Activated T-cell treated with anti-CD3 and anti-CD28 coated beads for 24 hours (primary cell): ENCODE measurements around the gene IL6R.

Source experiments
- DNase-seq: peaks from one replicate; pipeline ENCODE4 v3.0.0-alpha.2; 2020; ENCODE audit warnings: low read depth

IL6R gene

DNA sequence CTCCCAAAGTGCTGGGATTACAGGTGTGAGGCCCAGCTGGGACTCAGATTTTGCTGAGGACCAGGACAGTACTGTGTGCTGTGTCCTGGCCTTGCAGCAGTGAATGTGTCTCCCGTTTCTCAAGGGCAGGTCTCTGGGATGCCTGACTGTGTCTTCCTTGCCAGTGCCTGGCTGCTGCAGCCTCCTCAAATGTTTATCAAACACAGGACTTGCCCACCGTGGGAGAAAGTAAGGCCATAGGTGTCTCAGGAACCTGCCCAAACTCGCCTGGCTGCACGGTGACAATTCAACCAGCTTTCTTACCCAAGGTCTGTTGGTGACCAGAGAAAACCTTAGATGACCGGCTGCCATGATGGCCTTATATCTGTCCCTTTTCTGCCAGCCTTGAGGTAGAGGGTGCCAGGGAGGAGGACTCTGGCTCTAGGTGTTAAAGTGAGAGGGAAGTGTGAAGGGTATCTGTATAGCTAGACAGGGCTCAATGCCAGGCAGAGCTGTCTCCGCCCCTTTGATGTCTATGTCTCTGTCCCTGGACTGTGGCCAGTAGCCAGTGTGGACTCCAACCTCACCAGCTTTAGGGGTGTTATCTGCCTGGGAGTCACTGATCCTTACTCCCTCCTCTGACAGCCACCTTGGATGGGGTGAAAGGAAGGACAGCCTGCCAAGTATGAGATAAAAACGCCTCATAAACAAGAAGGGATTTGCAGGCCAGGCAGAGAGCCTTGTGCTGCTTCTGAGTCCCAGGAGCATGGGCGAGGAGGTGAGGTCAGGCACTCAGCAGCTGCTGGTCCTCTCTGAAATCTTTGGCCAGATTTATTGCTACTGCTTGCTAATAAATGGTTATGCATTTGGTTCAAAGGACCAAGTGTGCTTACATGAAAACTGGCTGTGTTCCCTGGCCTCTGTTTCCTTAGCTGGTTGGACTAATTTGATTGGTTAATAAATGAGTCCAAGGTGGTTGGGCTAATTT, 22.3 kb downstream of the IL6R start:
- no peak for DNase-seq

DNA sequence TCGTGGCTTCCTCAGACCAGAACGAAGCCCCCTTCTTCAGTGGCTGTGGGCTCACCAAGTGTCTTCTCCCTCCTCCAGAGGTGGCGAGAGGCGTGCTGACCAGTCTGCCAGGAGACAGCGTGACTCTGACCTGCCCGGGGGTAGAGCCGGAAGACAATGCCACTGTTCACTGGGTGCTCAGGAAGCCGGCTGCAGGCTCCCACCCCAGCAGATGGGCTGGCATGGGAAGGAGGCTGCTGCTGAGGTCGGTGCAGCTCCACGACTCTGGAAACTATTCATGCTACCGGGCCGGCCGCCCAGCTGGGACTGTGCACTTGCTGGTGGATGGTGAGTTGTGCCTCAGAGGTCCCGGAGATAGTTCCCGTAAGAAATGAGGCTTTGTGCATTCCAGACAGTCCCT, 24.0 kb downstream of the IL6R start:
- DNase-seq, result no peak

DNA sequence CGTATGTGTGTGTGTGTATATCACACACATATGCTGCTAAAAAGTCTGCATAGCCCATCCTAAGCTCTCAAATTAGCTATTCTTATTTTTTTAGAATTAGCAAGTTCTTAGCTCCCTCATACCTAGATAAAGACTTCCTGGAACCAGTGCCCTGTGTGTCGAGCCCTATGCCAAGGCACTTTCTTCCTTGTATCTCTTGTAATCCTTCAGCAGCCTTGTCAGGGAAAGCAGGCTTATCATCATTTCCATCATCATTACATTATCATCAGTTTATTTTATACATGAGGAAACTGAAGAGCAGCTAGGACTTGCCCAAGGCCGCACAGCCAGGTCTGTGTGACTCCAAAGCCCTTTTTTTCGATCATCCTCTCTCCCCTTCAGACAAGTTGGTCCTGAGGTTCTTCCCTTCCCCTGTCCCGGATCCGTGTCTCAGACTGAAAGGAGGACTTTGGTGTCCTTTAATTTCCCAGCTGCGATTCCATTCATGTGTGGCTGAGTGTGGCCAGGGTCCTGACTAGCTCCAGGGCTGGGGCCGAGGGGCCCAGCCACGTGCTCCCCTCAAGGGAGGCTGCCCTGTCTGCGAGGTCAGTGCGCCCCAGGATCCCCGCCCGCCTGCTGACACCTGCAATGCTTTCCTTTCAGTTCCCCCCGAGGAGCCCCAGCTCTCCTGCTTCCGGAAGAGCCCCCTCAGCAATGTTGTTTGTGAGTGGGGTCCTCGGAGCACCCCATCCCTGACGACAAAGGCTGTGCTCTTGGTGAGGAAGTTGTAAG, 24.9 kb downstream of the IL6R start:
- DNase-seq, result no peak

DNA sequence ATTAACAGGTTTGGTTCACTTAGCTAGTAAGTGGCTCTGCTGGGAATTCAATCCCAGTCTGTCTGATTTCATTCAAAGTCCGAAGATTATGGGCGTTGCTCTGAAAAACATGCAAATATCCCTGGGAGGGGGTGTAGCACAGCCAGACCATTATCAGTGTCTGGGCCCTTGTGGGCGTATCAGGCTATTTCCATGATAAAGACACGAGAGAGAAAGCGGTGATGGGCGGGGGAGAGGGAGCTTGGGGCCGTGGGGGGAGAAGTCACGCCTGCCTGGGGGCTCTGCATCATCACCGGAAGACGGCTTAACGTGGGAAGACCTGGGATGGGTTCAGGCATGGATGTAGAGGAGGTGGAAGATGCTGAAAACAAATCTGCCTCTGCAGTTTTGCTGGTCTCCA, 25.8 kb downstream of the IL6R start:
- no peak for DNase-seq

DNA sequence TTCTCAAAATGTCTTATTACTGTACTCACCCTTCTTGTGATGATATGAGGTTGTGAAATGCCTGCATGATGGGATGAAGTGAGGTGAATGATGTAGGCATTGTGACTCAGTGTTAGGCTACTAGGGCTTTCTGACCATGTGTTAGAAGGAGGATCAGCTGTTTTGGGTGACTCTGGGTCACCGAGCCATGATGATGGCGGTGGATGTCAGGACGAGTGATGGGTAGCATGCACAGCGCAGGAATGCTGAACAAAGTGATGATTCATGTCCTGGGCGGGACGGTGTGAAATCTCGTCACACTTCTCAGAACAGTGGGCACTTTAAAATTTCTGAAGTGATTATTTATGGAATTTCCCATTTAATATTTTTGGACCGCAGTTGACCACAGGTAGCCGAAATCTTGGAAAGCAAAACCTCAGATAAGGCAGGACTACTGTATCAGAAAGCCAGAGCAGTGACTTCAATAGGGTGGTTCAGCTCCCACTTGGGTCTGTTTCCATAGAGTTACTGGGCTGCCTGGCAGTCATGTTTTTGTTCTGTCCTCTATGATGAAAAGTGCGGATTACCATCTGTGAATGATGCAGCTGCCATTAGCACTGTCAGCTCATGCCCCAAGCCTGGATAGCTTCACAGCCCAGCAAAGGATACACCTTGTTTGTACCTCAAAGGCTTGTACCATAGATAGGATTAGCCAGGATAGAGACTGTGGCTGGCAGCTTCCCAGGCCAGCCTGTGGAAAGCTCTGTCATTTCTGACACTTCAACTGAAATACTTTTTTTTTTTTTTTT, 26.6 kb downstream of the IL6R start:
- no peak for DNase-seq

DNA sequence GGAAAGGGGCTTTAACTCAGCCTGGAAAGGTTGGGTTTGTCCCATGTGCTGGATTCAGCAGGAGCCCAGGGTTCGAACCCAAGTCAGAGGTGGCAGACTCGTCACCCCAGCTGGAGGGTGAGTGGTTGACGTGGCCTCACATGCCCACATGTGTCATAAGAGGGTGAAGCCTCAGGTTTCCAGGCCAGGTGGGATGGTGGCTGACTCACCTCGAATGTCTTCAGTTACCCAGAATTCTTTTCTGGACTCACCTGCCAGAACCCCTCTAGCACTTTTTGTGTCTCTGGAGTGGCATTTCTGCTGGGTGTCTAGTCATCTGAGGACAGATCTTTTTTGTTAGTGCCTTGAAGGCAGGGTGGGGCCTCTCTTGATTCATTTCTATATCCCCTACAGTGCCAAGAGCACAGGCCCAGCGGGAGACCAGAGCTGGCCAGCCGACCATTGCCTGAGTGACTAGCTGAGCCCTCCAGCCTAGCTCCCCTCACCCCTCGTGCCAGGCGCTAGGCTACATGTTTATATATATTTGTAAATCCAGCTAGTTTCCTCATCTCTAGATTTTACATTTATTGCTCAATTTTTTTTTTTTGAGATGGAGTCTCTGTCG, 28.1 kb downstream of the IL6R start:
- no peak for DNase-seq

DNA sequence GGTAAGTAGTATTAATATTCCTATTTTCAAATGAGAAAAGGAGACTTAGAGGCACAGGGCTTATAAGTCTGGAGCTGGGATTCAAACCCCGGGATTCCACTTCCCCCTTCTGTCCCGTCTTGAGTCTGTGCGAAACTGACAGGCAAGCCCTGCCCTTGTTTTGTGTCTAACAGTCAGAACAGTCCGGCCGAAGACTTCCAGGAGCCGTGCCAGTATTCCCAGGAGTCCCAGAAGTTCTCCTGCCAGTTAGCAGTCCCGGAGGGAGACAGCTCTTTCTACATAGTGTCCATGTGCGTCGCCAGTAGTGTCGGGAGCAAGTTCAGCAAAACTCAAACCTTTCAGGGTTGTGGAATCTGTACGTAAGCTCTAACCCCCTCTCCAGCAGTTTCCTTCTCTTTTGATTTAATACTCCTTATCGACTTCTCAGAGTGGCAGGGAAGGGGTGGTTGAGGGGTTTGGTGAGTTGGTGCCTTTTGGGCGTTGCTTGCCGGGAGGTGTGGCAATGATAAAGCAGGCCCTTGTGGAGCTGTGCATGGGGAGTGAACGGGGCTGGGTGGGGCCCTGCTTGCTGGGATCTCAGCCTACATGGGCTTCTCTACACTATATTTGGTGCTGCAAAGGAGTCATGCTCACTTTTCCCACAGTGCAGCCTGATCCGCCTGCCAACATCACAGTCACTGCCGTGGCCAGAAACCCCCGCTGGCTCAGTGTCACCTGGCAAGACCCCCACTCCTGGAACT, 29.4 kb downstream of the IL6R start:
- DNase-seq, result no peak

DNA sequence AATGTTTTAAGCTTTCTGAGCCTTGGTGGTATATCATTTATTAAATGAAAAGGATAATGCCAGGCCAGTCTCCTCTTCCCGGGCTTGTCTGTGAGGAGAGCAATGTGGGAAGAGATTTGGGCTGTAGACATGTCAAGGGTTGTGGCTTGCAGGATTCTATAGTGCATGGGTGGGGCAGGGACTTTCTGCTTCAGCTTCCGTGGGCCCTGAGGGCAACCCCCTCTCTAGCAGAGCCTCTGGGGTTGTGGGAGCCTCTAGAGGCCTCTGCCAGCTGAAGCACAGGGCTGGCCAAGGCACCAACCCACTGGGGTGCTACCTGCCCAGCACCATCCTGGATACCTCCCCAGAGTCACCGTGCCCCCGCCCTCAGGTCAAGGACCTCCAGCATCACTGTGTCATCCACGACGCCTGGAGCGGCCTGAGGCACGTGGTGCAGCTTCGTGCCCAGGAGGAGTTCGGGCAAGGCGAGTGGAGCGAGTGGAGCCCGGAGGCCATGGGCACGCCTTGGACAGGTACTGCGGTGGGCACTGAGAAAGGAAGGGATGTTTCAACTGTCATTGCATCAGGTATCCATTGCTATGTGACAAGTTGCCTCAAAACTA, 30.6 kb downstream of the IL6R start:
- DNase-seq, result no peak

DNA sequence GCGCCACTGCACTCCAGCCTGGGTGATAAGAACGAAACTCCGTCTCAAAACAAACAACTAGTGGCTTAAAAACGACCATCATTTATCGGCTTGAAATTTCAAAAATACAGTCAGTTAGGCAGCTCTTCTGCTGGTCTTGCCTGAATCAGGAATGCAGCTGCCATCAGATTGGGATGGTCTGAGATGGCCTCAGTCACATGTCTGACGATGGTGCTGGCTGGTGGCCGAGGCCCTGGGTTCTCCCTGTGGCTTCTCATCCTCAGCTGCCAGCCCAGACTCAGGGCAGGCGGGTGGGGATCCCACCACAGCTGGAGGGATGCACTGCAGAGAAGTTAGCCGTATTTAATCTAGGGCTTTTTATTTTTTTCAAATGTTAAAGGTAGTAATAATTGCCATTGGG, 31.3 kb downstream of the IL6R start:
- DNase-seq, result no peak

DNA sequence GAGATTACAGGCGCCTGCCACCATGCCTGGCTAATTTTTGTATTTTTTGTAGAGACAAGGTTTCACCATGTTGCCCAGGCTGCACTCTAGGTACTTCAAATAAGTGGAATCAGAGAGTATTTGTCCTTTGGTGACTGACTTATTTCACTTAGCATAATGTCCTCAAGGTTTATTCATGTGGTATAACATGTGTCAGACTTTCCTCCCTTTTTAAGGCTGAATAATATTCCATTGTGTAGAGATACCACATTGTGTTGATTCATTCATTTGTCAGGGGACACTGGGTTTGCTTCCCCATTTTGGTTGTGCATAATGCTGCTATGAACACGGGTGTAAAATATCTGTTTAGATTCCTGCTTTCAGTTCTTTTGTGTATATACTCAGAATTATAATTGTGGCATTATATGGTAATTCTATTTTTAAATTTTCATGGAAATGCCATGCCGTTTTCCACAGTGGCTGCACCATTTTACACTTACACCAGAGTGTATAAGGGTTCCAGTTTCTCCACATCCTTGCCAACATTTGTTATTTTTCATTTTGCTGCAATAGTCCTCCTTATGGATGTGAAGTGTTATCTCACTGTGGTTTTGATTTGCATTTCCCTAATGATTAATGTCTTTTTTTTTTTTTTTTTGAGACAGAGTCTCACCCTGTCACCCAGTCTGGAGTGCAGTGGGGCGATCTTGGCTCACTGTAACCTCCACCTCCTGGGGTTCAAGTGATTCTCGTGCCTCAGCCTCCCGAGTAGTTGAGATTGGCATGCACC, 35.1 kb downstream of the IL6R start:
- no peak for DNase-seq

DNA sequence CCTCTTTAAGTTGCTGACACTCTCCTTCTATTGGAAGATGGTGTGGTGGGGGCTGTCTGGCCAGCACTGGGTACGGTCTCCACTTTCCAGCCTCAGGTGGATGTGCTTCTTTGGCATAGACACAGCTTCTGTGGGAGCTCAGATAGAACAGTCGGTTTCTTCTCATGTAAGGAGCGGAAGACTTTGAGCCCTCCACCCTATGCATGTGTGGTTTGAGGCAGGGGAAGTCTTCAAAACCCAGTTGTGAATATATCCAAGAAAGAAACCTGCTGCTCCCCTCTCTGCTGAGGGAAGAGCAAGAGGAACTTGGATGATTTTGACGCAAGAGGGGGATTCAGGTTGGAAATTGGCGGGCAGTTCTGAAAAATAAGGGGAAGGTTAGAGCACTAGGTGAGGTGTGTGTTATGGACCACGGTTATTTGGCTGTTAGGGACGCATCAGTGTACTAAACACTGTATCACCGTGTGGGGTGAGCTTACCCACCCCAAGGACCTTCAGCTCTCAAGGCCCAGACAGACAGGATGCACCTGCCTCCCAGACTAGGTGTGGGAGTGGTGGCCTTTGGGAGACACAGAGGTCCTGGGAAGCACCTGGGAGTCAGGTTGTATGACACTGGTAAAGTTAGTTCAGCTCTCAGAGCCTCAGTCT, 36.2 kb downstream of the IL6R start:
- DNase-seq, result no peak

DNA sequence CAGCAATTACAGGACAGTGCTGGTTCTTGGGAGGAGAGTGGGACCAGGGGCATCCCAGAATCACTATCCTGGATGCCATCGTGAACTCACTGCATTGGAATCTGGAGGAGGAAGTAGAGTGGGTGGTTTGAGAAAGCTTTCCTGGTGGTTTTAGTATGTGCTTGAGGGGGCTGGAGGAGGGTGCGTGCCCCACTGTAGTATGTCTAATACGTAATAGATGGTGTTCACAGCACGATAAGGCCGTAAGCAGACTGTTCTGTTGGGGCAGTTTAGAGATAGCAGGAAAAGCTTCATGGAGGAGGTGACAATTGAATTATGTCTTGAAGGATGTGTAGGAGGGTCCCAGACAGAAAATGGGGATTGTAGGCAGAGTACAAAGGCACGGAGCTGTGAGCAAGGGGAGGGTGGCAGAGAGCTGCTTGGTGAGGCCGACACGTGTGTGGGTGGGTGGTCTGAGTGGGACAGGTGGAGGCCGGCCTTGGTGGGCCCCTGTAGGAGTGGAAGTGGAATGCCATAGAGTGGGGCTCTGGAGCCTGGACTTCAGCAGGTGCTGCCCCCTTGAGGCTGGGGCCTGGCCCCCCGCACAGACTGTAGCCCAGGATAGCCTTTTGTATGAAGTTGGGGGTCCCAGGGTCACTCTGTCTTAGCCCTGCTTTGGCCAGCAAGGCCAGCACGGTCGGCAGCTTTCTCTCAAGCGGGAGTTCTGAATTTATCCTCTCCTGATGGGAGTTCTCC, 37.0 kb downstream of the IL6R start:
- DNase-seq, result no peak

DNA sequence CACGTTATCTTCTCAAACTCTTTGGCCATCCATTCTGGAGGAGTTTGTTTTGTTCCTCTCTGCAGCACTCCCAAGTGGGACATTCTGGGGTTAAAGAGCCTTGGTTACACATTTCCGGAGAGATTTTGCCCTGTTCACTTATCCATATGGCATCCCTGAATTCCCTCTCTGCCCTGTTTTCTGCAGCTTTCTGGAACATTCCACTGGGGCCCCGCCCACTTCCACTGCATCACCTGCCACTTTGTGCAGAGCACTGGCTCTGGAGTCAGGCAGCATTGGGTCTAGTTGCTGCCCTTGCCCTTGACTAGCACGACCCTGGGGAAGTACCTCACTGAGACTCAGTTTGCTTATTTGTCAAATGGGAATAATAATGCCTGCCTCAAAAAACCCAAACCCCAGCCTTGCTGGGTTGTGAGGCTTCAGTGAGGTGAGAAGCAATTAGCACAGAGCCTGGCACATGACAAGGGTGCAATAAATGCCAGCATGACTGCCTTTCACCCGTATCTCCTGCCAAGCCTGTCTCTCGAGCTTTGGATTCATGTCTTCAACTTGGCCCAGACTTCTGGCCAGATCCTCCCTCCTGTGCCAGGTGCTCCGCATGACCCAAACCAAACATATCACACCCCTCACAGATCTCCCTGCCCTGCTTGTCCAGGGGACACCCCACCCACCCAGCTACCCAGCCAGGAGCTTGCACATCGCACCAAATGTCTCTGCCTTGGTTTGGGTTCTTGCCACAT, 38.3 kb downstream of the IL6R start:
- DNase-seq, result no peak

DNA sequence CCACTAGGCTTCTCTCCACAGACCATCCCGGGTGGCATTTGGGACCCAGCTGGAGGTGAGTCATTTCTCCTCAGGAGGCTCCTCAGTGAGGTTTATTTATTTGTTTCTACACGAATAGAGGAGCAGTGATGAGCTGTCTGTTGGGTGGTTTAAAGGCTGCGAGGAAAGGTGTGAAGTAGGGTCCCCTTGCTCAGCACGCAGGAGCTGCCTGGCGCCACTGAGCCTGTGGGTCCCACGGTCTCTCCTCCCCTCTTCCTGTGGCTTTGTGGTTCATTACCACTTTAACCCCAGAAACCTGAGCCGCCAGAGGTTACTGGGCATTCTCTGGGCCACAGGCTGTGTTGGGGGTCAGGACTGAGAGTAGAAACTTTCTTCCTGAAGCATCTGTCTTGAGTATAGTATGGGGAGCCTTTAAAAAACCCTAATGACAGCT, 39.9 kb downstream of the IL6R start:
- DNase-seq, result no peak

DNA sequence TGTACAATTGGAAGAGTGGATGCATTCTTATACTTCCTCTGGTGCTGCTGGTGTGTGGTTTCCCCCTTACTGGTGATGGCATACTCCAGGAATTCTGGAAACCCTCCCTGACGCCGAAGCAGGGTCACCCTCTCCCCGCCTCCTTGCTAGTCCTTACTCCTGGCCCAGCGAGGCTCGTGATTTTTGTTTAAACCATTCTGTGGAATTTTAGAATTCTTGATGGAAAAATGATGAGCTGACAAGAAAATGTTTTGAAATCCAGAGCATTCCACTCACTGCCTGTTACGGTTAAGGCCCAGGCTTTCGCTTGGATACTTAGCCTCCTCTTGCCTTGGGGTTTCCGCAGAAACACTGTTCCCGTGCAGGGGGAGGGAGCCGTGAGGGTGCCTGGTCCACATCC, 41.1 kb downstream of the IL6R start:
- DNase-seq, result no peak

DNA sequence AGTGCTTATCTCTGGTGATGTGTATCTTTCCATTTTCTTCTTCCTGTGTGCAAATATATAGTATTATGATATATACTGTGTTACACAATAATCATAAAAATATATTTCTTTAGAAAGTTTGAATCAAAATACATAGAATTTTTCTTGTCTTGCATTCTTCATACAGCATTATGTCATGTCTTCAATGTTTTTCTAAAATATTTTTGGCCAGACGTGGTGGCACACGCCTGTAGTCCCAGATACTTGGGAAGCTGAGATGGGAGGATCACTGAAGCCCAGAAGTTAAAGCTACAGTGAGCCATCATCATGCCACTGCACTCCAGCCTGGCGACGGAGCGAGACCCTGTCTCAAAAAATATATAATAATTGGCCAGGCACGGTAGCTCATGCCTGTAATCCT, 41.6 kb downstream of the IL6R start:
- DNase-seq, result no peak

DNA sequence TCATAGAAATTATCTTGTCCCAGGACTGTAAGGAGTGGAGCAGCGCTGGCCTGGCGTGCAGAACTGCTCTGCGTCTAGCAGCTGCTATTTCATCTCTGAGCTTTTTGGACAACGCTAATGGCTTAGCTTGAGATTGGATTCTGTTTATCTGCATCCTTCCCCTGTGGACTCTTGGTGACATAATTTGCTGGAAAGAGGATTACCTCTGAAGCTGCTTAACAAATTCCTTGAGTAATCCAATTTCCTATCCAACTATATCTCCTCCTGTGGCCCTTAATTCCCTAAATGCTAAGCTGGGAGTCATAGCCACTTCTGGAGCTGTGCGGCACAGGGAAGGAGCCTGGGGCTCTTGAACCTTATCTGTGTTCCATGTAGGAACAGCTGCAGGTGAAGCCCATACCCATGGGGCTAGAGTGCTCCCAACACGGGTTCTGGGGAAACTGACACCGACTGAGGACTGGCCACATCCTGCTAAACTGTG, 43.2 kb downstream of the IL6R start:
- DNase-seq, result no peak

DNA sequence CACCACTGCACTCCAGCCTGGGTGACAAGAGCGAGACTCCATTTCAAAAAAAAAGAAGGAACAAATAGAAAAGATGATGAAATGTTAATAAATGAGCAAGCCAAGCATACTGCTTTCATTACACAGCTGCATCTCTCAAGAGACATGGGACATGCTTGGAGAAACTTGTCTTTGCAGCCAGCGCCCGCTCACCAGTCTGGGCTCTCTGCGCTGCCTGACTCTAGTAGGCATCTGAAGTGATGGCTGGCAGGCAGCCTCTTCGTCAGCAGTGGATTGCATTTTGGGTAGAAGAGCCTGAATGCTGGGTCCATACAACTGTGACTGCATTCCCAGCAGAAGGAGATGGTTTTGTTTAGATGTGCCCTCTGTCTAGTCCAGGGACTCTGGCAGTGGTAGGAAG, 48.0 kb downstream of the IL6R start:
- DNase-seq, result no peak
